T-cell (primary cell): ENCODE measurements around the gene ACACA. TPM values are rescaled to one million over a fixed set of nuclear protein-coding genes. Genes with fewer than 3 reads are reported as not detected.

ENCODE experiments used
- ATAC-seq, 4 experiments: fragments of 200-7000 bp in 3 of 4; fragments of 150-1000 bp in 1 of 4; cut with Tn5 transposase; replicated peaks in 1 of 4; 1 replicate in 3 of 4; 2 replicates in 1 of 4; pipeline ENCODE4 v1.10.0; 2021; ENCODE audit warnings: moderate library complexity in 3 of 4, mild to moderate bottlenecking in 2 of 4, moderate number of reproducible peaks in 1 of 4
- CTCF ChIA-PET, 2 donors: fragments of 300-600 bp; sonication (Branson Sonifier 250); formaldehyde crosslinking; loops; one replicate each; lab custom pipeline; 2022; ENCODE audit warnings: antibody characterized with exemption in 2 of 2; lab: Charles Lee
- POLR2A ChIA-PET, 2 donors: fragments of 300-600 bp; sonication (Branson Sonifier 250); formaldehyde crosslinking; loops; one replicate each; lab custom pipeline; 2022; ENCODE audit warnings: antibody characterized with exemption in 2 of 2; lab: Charles Lee
- DNase-seq, 35 experiments: peaks; one replicate each; pipeline versions ENCODE4 v3.0.0 to v3.0.0-alpha.2; 2013 to 2023
- H3K27ac ChIP-seq: one replicate; pipeline ENCODE4 v1.5.1; 2013; ENCODE audit warnings: low read length
- H3K27me3 ChIP-seq, 2 experiments: replicated peaks in 1 of 2; 1 replicate in 1 of 2; 2 replicates in 1 of 2; pipeline versions ENCODE4 v1.6.1 to v1.7.0; 2013; ENCODE audit warnings: low read length in 1 of 2, mixed read lengths in 1 of 2; ENCODE audit not compliant: control insufficient read depth in 2 of 2, insufficient read depth in 2 of 2; ENCODE audit errors: extremely low read depth in 1 of 2
- H3K36me3 ChIP-seq, 2 donors: 1 replicate in 1 of 2; 2 replicates in 1 of 2; pipeline versions ENCODE4 v1.6.1 to v1.7.0; 2013; ENCODE audit warnings: low read length in 1 of 2; ENCODE audit not compliant: control insufficient read depth in 2 of 2, insufficient read depth in 1 of 2; ENCODE audit errors: extremely low read depth in 1 of 2
- H3K4me1 ChIP-seq, 2 experiments: 1 replicate in 1 of 2; 2 replicates in 1 of 2; pipeline versions ENCODE4 v1.6.1 to v1.7.0; 2013; ENCODE audit warnings: low read length in 2 of 2, mixed read lengths in 1 of 2; ENCODE audit not compliant: insufficient read depth in 2 of 2, control insufficient read depth in 1 of 2; ENCODE audit errors: extremely low read depth in 1 of 2
- H3K4me3 ChIP-seq, 2 donors: 1 replicate in 1 of 2; 2 replicates in 1 of 2; pipeline versions ENCODE4 v1.5.1 to v1.7.0; 2013; ENCODE audit warnings: mild to moderate bottlenecking in 2 of 2, low read length in 1 of 2, moderate library complexity in 1 of 2; ENCODE audit not compliant: control insufficient read depth in 1 of 2; ENCODE audit errors: extremely low read depth in 1 of 2
- H3K9me3 ChIP-seq: 2 replicates; pipeline ENCODE4 v1.7.0; 2013
- H3K27ac Mint-ChIP-seq, 2 donors: one replicate each; pipeline ENCODE4 v1.8.0; 2020 to 2021; ENCODE audit warnings: mild to moderate bottlenecking in 2 of 2, mixed read lengths in 2 of 2
- H3K27me3 Mint-ChIP-seq, 2 donors: one replicate each; pipeline ENCODE4 v1.8.0; 2021 to 2022; ENCODE audit warnings: mixed read lengths in 2 of 2
- H3K36me3 Mint-ChIP-seq: one replicate; pipeline ENCODE4 v1.8.0; 2021; ENCODE audit warnings: mixed read lengths
- H3K4me1 Mint-ChIP-seq, 3 donors: one replicate each; pipeline ENCODE4 v1.8.0; 2020 to 2022; ENCODE audit warnings: mixed read lengths in 3 of 3, mild to moderate bottlenecking in 1 of 3
- H3K4me3 Mint-ChIP-seq, 3 donors: one replicate each; pipeline ENCODE4 v1.8.0; 2020 to 2022; ENCODE audit warnings: mild to moderate bottlenecking in 3 of 3, mixed read lengths in 3 of 3, moderate library complexity in 3 of 3
- H3K9me3 Mint-ChIP-seq, 3 donors: one replicate each; pipeline ENCODE4 v1.8.0; 2020 to 2022; ENCODE audit warnings: mixed read lengths in 3 of 3
- WGBS: methylation state at CpG from one replicate; pipeline ENCODE4 v1.1.5; 2013; ENCODE audit warnings: missing lambda C conversion rate; ENCODE audit not compliant: insufficient coverage; 5-methylcytosine and 5-hydroxymethylcytosine counted together
- total RNA-seq, 35 experiments: library from RNA in 6 of 35; stranded (reverse) in 6 of 35; fragments of 120-200 nt in 1 of 35; gene quantifications; one replicate each; pipeline versions ENCODE4 v1.2.1 to v1.2.4 and lab custom pipeline; 2013 to 2026

The ACACA gene
- total RNA-seq, 5 donors from 2014 or later (not counting 1 experiment from before 2014, with no cell fraction given) = 15.9 to 30.2 (median 18.0) TPM

- Histone ChIP-seq H3K36me3 (no peaks in the 10 kb centered on the region), H3K4me3 (no peak overlapping the region), H3K9me3 (no peaks in the 10 kb centered on the region), H3K27me3 (no peaks in the 10 kb centered on the region), H3K4me1 (no peaks in the 10 kb centered on the region), H3K27ac (no peak overlapping the region)
- Mint-ChIP-seq H3K27me3 (no peaks in the 10 kb centered on the region), H3K4me1 (peaks cover 11 to 14% (median 12%) of the 10 kb centered on the region in 3 donors), H3K27ac (no peak overlapping the region), H3K4me3 (no peak overlapping the region), H3K9me3 (no peaks in the 10 kb centered on the region), H3K36me3 (no peaks in the 10 kb centered on the region)
- DNase-seq (no peak), ATAC-seq (no peak)
- no CpG with 5 or more reads among the region's 4 CpGs for WGBS
- ChIA-PET CTCF (no interaction called here), POLR2A (interaction anchor here in 1 of 2 donors (0.7 kb wide), 1 partner anchor 26 kb away, joined by 3 read pairs; no protein-coding TSS in a partner anchor)
Observed at GRCh38 chr17:37389160-37389559, 17.5 kb downstream of the ACACA start.

- H3K4me1 ChIP-seq = no peaks in the 10 kb centered on the region
- H3K9me3 ChIP-seq = no peaks in the 10 kb centered on the region
- H3K27ac Mint-ChIP-seq = no peak overlapping the region
- H3K36me3 Mint-ChIP-seq = no peaks in the 10 kb centered on the region
- no CpG with 5 or more reads among the region's 3 CpGs for WGBS
- H3K27ac ChIP-seq = no peak overlapping the region
- H3K4me3 Mint-ChIP-seq = no peak overlapping the region
- no peaks in the 10 kb centered on the region for H3K27me3 ChIP-seq
- H3K36me3 ChIP-seq = no peaks in the 10 kb centered on the region
- ChIA-PET CTCF (no interaction called here), POLR2A (no interaction called here)
- H3K27me3 Mint-ChIP-seq = no peaks in the 10 kb centered on the region
- peaks cover 11 to 14% (median 12%) of the 10 kb centered on the region in 3 donors for H3K4me1 Mint-ChIP-seq
- no peak for ATAC-seq
- H3K4me3 ChIP-seq = no peak overlapping the region
- H3K9me3 Mint-ChIP-seq = no peaks in the 10 kb centered on the region
- no peak for DNase-seq
Observed at GRCh38 chr17:37388266-37388665, 18.4 kb downstream of the ACACA start.

- POLR2A ChIA-PET = no interaction called here
- WGBS = no CpG with 5 or more reads among the region's 5 CpGs
- H3K9me3 ChIP-seq = no peaks in the 10 kb centered on the region
- ATAC-seq = no peak
- no peak for DNase-seq
- Mint-ChIP-seq H3K9me3 (no peaks in the 10 kb centered on the region), H3K4me3 (no peak overlapping the region), H3K36me3 (no peaks in the 10 kb centered on the region), H3K27ac (no peak overlapping the region), H3K4me1 (peaks cover under 1 to 3% (median 2%) of the 10 kb centered on the region in 3 donors), H3K27me3 (no peaks in the 10 kb centered on the region)
- H3K36me3 ChIP-seq = no peaks in the 10 kb centered on the region
- H3K4me3 ChIP-seq = no peak overlapping the region
- H3K4me1 ChIP-seq = no peaks in the 10 kb centered on the region
- CTCF ChIA-PET = interaction anchor here in 1 of 2 donors (0.9 to 1.2 kb wide), 2 partner anchors 10 to 27 kb away, joined by 4 read pairs; no protein-coding TSS in a partner anchor
- no peak overlapping the region for H3K27ac ChIP-seq
- no peaks in the 10 kb centered on the region for H3K27me3 ChIP-seq
Observed at GRCh38 chr17:37386462-37386861, 20.2 kb downstream of the ACACA start.

GRCh38 chr17:37385474-37385990 lies 21.1 kb downstream of the ACACA start:
- Mint-ChIP-seq H3K4me1 (no peaks in the 10 kb centered on the region), H3K4me3 (no peak overlapping the region)
- DNase-seq = no peak

GRCh38 chr17:37384560-37385149 lies 22.0 kb downstream of the ACACA start:
- no peak for ATAC-seq
- no peak overlapping the region for H3K4me3 Mint-ChIP-seq
- H3K27me3 ChIP-seq = no peaks in the 10 kb centered on the region
- no peak for DNase-seq
- WGBS = 100% methylated on average over 1 of the region's 3 CpGs
- POLR2A ChIA-PET = no interaction called here
- CTCF ChIA-PET = interaction anchor here in 1 of 2 donors (0.7 kb wide), 1 partner anchor 15 kb away, joined by 3 read pairs; no protein-coding TSS in a partner anchor
- H3K27me3 Mint-ChIP-seq = no peaks in the 10 kb centered on the region
- no peak overlapping the region for H3K27ac Mint-ChIP-seq
- H3K36me3 ChIP-seq = no peaks in the 10 kb centered on the region
- no peak overlapping the region for H3K27ac ChIP-seq
- H3K4me1 Mint-ChIP-seq = no peaks in the 10 kb centered on the region
- H3K4me3 ChIP-seq = no peak overlapping the region
- no peaks in the 10 kb centered on the region for H3K9me3 ChIP-seq
- no peaks in the 10 kb centered on the region for H3K4me1 ChIP-seq
- no peaks in the 10 kb centered on the region for H3K36me3 Mint-ChIP-seq
- H3K9me3 Mint-ChIP-seq = no peaks in the 10 kb centered on the region

More at GRCh38 chr17:37385474-37385990, 21.1 kb downstream of the ACACA start:
- Histone ChIP-seq H3K4me3 (no peak overlapping the region), H3K27ac (no peak overlapping the region), H3K27me3 (no peaks in the 10 kb centered on the region), H3K36me3 (no peaks in the 10 kb centered on the region), H3K4me1 (no peaks in the 10 kb centered on the region), H3K9me3 (no peaks in the 10 kb centered on the region)
- ChIA-PET POLR2A (no interaction called here), CTCF (interaction anchor here (0.7 to 1.2 kb wide), 4 partner anchors 8 to 43 kb away, joined by 3 to 4 read pairs (median 4); no protein-coding TSS in a partner anchor)
- ATAC-seq = no peak
- H3K36me3 Mint-ChIP-seq = no peaks in the 10 kb centered on the region
- H3K27ac Mint-ChIP-seq = no peak overlapping the region
- no peaks in the 10 kb centered on the region for H3K9me3 Mint-ChIP-seq
- H3K27me3 Mint-ChIP-seq = no peaks in the 10 kb centered on the region

- ATAC-seq = no peak
- Mint-ChIP-seq H3K9me3 (no peaks in the 10 kb centered on the region), H3K27me3 (no peaks in the 10 kb centered on the region), H3K4me1 (no peaks in the 10 kb centered on the region), H3K4me3 (no peak overlapping the region), H3K27ac (no peak overlapping the region), H3K36me3 (no peaks in the 10 kb centered on the region)
- Histone ChIP-seq H3K27me3 (no peaks in the 10 kb centered on the region), H3K9me3 (no peaks in the 10 kb centered on the region), H3K27ac (no peak overlapping the region), H3K36me3 (no peaks in the 10 kb centered on the region), H3K4me3 (no peak overlapping the region), H3K4me1 (no peaks in the 10 kb centered on the region)
- no CpG with 5 or more reads among the region's 1 CpG for WGBS
- CTCF ChIA-PET = interaction anchor here in 1 of 2 donors (0.7 kb wide), 1 partner anchor 880 kb away, joined by 3 read pairs; no protein-coding TSS in a partner anchor
- no peak for DNase-seq
- POLR2A ChIA-PET = no interaction called here
Observed at GRCh38 chr17:37382056-37382455, 24.6 kb downstream of the ACACA start.
